HCT116 (cell line): ENCODE data around the gene LRRC74A. TPM values are rescaled to one million over a fixed set of nuclear protein-coding genes. Genes with fewer than 3 reads are reported as not detected.

ENCODE experiments used
- ATAC-seq: fragments of 200-7000 bp; cut with Tn5 transposase; 2 replicates; pipeline ENCODE4 v1.9.1; 2020; ENCODE audit warnings: mild to moderate bottlenecking, moderate library complexity
- BruUV-seq: library from RNA; stranded (reverse); fragments of 400-500 nt; replicated peaks from 2 replicates; lab custom pipeline; 2021; lab: Mats Ljungman, UMichigan
- CTCF ChIA-PET: fragments of 300-600 bp; sonication (Branson Sonifier 250); formaldehyde crosslinking; loops from one replicate; lab custom pipeline; 2021; ENCODE audit warnings: antibody characterized with exemption; lab: Charles Lee
- POLR2A ChIA-PET: fragments of 300-600, 350-600 bp; sonication (Branson Sonifier 250); formaldehyde crosslinking; loops from one replicate; lab custom pipeline; 2021; ENCODE audit warnings: antibody characterized with exemption; lab: Charles Lee
- RAD21 ChIA-PET, 2 experiments: fragments of 300-600 bp; sonication (Branson Sonifier 250); formaldehyde crosslinking; loops; one replicate each; lab custom pipeline; 2023; ENCODE audit warnings: low total read pairs in 2 of 2; ENCODE audit not compliant: uncharacterized antibody in 2 of 2, unreplicated experiment in 2 of 2, low non-redundant PET in 1 of 2; lab: Charles Lee
- DNase-seq: peaks from one replicate; pipeline ENCODE4 v3.0.0-alpha.2; 2010; ENCODE audit warnings: low read depth, low spot score
- H2AFZ ChIP-seq: fragments of 200-600 bp; shearing (Covaris generic), sonication (generic); 2 replicates; pipeline ENCODE4 v1.6.1; 2017; ENCODE audit warnings: low read depth, mixed run types, mixed read lengths, antibody characterized with exemption, low read length; ENCODE audit not compliant: poor library complexity, severe bottlenecking
- H3K27ac ChIP-seq: 2 replicates; pipeline ENCODE4 v1.5.1; 2012; ENCODE audit warnings: low read depth, low read length
- H3K27me3 ChIP-seq: fragments of 200-600 bp; sonication (generic); 2 replicates; pipeline ENCODE4 v1.6.1; 2016; ENCODE audit warnings: mixed run types, low read length, mixed read lengths; ENCODE audit not compliant: insufficient read depth
- H3K36me3 ChIP-seq, 2 experiments: fragments of 200-500 bp in 1 of 2; fragments of 200-600 bp in 1 of 2; sonication (Bioruptor generic) in 1 of 2; sonication (generic) in 1 of 2; 2 replicates each; pipeline versions ENCODE4 v1.5.1 to v1.6.1; 2014 to 2016; ENCODE audit warnings: low read length in 2 of 2, inconsistent platforms in 1 of 2, mixed read lengths in 1 of 2, mixed run types in 1 of 2; ENCODE audit not compliant: insufficient read depth in 2 of 2, control insufficient read depth in 1 of 2
- H3K4me1 ChIP-seq, 2 experiments: fragments of 200-600 bp in 1 of 2; sonication (generic) in 1 of 2; 2 replicates each; pipeline versions ENCODE4 v1.5.1 to v1.6.1; 2012 to 2017; ENCODE audit warnings: low read length in 2 of 2, inconsistent platforms in 1 of 2, mild to moderate bottlenecking in 1 of 2, mixed read lengths in 1 of 2, mixed run types in 1 of 2, moderate library complexity in 1 of 2; ENCODE audit not compliant: insufficient read depth in 2 of 2, control insufficient read depth in 1 of 2
- H3K4me2 ChIP-seq: fragments of 200-600 bp; sonication (generic); 2 replicates; pipeline ENCODE4 v1.6.1; 2017; ENCODE audit warnings: mixed run types, low read length, mixed read lengths
- H3K4me3 ChIP-seq, 2 experiments: fragments of 200-600 bp in 1 of 2; sonication (generic) in 1 of 2; replicated peaks in 1 of 2; 2 replicates each; pipeline ENCODE4 v1.5.1; 2011 to 2016; ENCODE audit warnings: low read length in 2 of 2, control low read depth in 1 of 2, low read depth in 1 of 2, mild to moderate bottlenecking in 1 of 2, mixed read lengths in 1 of 2, mixed run types in 1 of 2
- H3K79me2 ChIP-seq: fragments of 200-600 bp; sonication (generic); 2 replicates; pipeline ENCODE4 v1.6.1; 2017; ENCODE audit warnings: mild to moderate bottlenecking, mixed run types, low read length, moderate library complexity, mixed read lengths; ENCODE audit not compliant: insufficient read depth
- H3K9ac ChIP-seq: fragments of 200-600 bp; sonication (generic); 2 replicates; pipeline ENCODE4 v1.6.1; 2016; ENCODE audit warnings: low read length, mixed read lengths
- H3K9me2 ChIP-seq: fragments of 200-600 bp; sonication (generic), shearing (Covaris generic); 2 replicates; pipeline ENCODE4 v1.6.1; 2017; ENCODE audit warnings: mixed run types, mild to moderate bottlenecking, moderate library complexity; ENCODE audit not compliant: insufficient read depth
- H3K9me3 ChIP-seq, 2 experiments: fragments of 200-500 bp in 1 of 2; fragments of 200-600 bp in 1 of 2; sonication (Bioruptor generic) in 1 of 2; sonication (generic) in 1 of 2; 2 replicates each; pipeline ENCODE4 v1.6.1; 2014 to 2017; ENCODE audit warnings: low read length in 2 of 2, mixed read lengths in 2 of 2, inconsistent platforms in 1 of 2, low read depth in 1 of 2, mild to moderate bottlenecking in 1 of 2, mixed run types in 1 of 2, moderate library complexity in 1 of 2; ENCODE audit not compliant: control insufficient read depth in 1 of 2, insufficient read depth in 1 of 2
- H4K20me1 ChIP-seq: fragments of 200-600 bp; sonication (generic), shearing (Covaris generic); 2 replicates; pipeline ENCODE4 v1.6.1; 2017; ENCODE audit warnings: mixed run types, mild to moderate bottlenecking, moderate library complexity; ENCODE audit not compliant: insufficient read depth
- CEBPB ChIP-seq: IDR thresholded peaks from 2 replicates; pipeline ENCODE4 v1.6.1; 2012; ENCODE audit warnings: low read depth
- EGR1 ChIP-seq: IDR thresholded peaks from 2 replicates; pipeline ENCODE4 v1.6.1; 2012; ENCODE audit warnings: low read depth
- FOSL1 ChIP-seq: IDR thresholded peaks from 2 replicates; pipeline ENCODE4 v1.6.1; 2012; ENCODE audit warnings: low read depth
- JUND ChIP-seq: IDR thresholded peaks from 2 replicates; pipeline ENCODE4 v1.6.1; 2012
- SIN3A ChIP-seq: IDR thresholded peaks from 2 replicates; pipeline ENCODE4 v1.6.1; 2012; ENCODE audit warnings: low read depth
- SP1 ChIP-seq: IDR thresholded peaks from 2 replicates; pipeline ENCODE4 v1.6.1; 2012; ENCODE audit warnings: low read depth
- SRF ChIP-seq: IDR thresholded peaks from 2 replicates; pipeline ENCODE4 v1.6.1; 2012; ENCODE audit warnings: low read depth
- intact Hi-C: fragments of 100-400 bp; cut with micrococcal nuclease; formaldehyde crosslinking; loops from 2 replicates; pipeline ENCODE4 v1.10.0; 2022
- total RNA-seq: library from RNA; stranded (reverse); gene quantifications from one replicate; pipeline ENCODE4 v1.2.1, GENCODE V29; 2021; ENCODE audit not compliant: unreplicated experiment
- TF ChIP-seq, protein P1 (sequence below): IDR thresholded peaks from 2 replicates; pipeline ENCODE4 v1.6.1; 2012
- TF ChIP-seq, protein P2 (sequence below): IDR thresholded peaks from 2 replicates; pipeline ENCODE4 v1.6.1; 2011; ENCODE audit warnings: mild to moderate bottlenecking, low read length, moderate library complexity; ENCODE audit not compliant: insufficient replicate concordance; ENCODE audit errors: extremely low read depth

The LRRC74A gene
- total RNA-seq, 1 experiment from 2014 or later: not detected

DNA sequence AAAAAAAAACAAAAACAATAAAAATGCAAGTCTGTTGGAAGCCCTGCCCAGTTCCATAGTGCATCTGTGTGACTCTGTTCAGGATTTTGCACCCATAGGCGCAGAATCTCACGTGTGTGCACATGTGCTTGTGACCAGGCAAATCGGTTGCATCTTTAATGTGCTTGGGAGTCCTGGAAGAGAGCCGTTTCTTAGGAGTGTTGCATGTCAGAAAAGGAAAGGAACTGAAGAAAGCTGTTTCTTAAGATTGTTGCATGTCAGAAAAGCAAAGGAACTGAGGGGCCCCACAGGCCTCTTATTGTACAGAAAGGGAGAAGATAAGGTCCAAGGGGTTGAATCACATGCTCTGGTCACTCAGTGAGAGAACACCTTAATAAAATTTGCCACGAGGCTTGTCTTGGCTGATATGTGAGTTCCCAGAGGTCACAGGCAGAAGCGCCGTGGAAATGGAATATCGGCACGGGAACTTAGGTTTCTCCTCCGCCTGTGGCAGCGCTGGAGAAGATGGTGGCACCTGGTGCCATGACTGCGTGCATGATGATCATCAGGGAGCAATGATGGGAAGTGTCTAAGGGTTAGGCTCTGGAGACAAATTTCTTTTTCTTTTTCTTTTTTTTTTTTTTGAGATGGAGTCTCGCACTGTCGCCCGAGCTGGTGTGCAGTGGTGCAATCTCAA lies 90.0 kb downstream of the LRRC74A start:
- no TSS peak for BruUV-seq
- H3K27me3 ChIP-seq: no peaks in the 10 kb centered on the region
- no peak overlapping the region for H3K4me2 ChIP-seq
- H3K4me1 ChIP-seq: peaks cover 79 to 89% of the 10 kb centered on the region in 2 experiments
- H3K9me2 ChIP-seq: no peaks in the 10 kb centered on the region
- intact Hi-C loops: loop anchor here (10.0 kb wide), 1 partner anchor 109 kb away; the partner anchor contains the start of gene IRF2BPL
- ATAC-seq (no peak), DNase-seq (no peak)
- H3K4me3 ChIP-seq: no peak overlapping the region
- POLR2A ChIA-PET: interaction anchor here (1.7 to 3.6 kb wide), 4 partner anchors 12 to 136 kb away, joined by 5 to 16 read pairs (median 8); no protein-coding TSS in a partner anchor
- no peak overlapping the region for H2AFZ ChIP-seq
- no peaks in the 10 kb centered on the region for H3K9me3 ChIP-seq
- H3K27ac ChIP-seq: no peak overlapping the region
- RAD21 ChIA-PET: interaction anchor here (0.9 to 1.9 kb wide), 5 partner anchors 40 to 148 kb away, joined by 3 to 7 read pairs (median 5); no protein-coding TSS in a partner anchor
- CTCF ChIA-PET: interaction anchor here (1.0 to 4.2 kb wide), 8 partner anchors 37 to 156 kb away, joined by 3 to 28 read pairs (median 4); no protein-coding TSS in a partner anchor
- H3K79me2 ChIP-seq: no peaks in the 10 kb centered on the region
- TF ChIP-seq JUND (no peak), CEBPB (no peak), SRF (no peak), SP1 (no peak), EGR1 (no peak), FOSL1 (no peak), SIN3A (no peak)
- TF ChIP-seq, protein P1, sequence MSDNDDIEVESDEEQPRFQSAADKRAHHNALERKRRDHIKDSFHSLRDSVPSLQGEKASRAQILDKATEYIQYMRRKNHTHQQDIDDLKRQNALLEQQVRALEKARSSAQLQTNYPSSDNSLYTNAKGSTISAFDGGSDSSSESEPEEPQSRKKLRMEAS: no peak
- TF ChIP-seq, protein P2, sequence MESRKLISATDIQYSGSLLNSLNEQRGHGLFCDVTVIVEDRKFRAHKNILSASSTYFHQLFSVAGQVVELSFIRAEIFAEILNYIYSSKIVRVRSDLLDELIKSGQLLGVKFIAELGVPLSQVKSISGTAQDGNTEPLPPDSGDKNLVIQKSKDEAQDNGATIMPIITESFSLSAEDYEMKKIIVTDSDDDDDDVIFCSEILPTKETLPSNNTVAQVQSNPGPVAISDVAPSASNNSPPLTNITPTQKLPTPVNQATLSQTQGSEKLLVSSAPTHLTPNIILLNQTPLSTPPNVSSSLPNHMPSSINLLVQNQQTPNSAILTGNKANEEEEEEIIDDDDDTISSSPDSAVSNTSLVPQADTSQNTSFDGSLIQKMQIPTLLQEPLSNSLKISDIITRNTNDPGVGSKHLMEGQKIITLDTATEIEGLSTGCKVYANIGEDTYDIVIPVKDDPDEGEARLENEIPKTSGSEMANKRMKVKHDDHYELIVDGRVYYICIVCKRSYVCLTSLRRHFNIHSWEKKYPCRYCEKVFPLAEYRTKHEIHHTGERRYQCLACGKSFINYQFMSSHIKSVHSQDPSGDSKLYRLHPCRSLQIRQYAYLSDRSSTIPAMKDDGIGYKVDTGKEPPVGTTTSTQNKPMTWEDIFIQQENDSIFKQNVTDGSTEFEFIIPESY: no peak
- no peaks in the 10 kb centered on the region for H3K36me3 ChIP-seq
- no peak overlapping the region for H3K9ac ChIP-seq
- no peaks in the 10 kb centered on the region for H4K20me1 ChIP-seq
